ENCODE data around the gene CASP2. TPM values are rescaled to one million over a fixed set of nuclear protein-coding genes. Genes with fewer than 3 reads are reported as not detected.

Gene CASP2
- total RNA-seq, 1 experiment from 2014 or later: 65.3 TPM

- Histone ChIP-seq H3K4me2 (ENCODE audit: insufficient read depth, insufficient read length, low read length) (no peak overlapping the region), H2AK5ac (ENCODE audit: insufficient read length, low read length) (no peak overlapping the region), H3K23ac (ENCODE audit: insufficient read length, low read depth, low read length) (no peak overlapping the region), H3K18ac (ENCODE audit: insufficient read length, low read depth, low read length) (no peak overlapping the region), H3K9me3 (ENCODE audit: control insufficient read depth, low read depth, low read length) (no peaks in the 10 kb centered on the region), H2BK20ac (ENCODE audit: low read depth, low read length, poor library complexity, severe bottlenecking) (no peak overlapping the region), H3K4me1 (ENCODE audit: insufficient read depth, low read length) (peaks cover 9% of the 10 kb centered on the region; the same call in 1 of the 2 replicates), H4K20me1 (ENCODE audit: control insufficient read depth, insufficient read depth, insufficient read length) (no peaks in the 10 kb centered on the region), H4K91ac (ENCODE audit: insufficient read length, low read depth, low read length) (no peak overlapping the region), H2BK12ac (ENCODE audit: insufficient read length, low read depth, low read length) (no peak overlapping the region), H3K27me3 (ENCODE audit: insufficient read depth, low read length) (peaks cover 2% of the 10 kb centered on the region; the same call in 1 of the 2 replicates), H3K56ac (ENCODE audit: insufficient read length, low read depth, low read length) (no peak overlapping the region), H3K4ac (ENCODE audit: low read depth, low read length) (no peak overlapping the region), H3K23me2 (ENCODE audit: insufficient read length, low read depth, low read length, poor library complexity, severe bottlenecking) (peaks cover 5% of the 10 kb centered on the region), H2AFZ (ENCODE audit: low read length) (no peak overlapping the region), H3K9ac (ENCODE audit: extremely low read depth, insufficient read length, low read length) (no peak overlapping the region), H3K27ac (ENCODE audit: insufficient read length, low read depth, low read length) (no peak overlapping the region), H3K14ac (ENCODE audit: insufficient read depth, low read length) (no peak overlapping the region), H2BK5ac (ENCODE audit: insufficient read length, low read length) (no peak overlapping the region), H4K5ac (ENCODE audit: insufficient read length, low read depth, low read length) (no peak overlapping the region), H2BK15ac (ENCODE audit: low read depth, low read length) (no peak overlapping the region), H3K79me2 (ENCODE audit: insufficient read depth, low read length) (no peaks in the 10 kb centered on the region), H4K8ac (replicated peaks; ENCODE audit: insufficient read length, low read depth, low read length) (no peak overlapping the region), H3K79me1 (ENCODE audit: insufficient read depth, low read depth, low read length, poor library complexity, severe bottlenecking) (no peaks in the 10 kb centered on the region), H3T11ph (ENCODE audit: low read length) (no peak overlapping the region), H2BK120ac (ENCODE audit: low read depth, low read length, poor library complexity, severe bottlenecking) (no peak overlapping the region)
- H3K4me1 Mint-ChIP-seq: peaks cover 29 to 31% of the 10 kb centered on the region in 2 experiments
- H3K27ac Mint-ChIP-seq: no peak overlapping the region
- no CpG with 5 or more reads among the region's 2 CpGs for WGBS (ENCODE audit: extremely low coverage, insufficient read length, low lambda C conversion rate)
- H3K9me3 Mint-ChIP-seq: no peaks in the 10 kb centered on the region; a peak in 1 of 5 replicates
- H3K36me3 Mint-ChIP-seq (ENCODE audit: insufficient read depth in 1 of 3, low read depth in 3 of 3): peaks cover 0 to under 1% (median 0%) of the 10 kb centered on the region in 3 experiments; a peak in 2 of 7 replicates
- TF ChIP-seq, protein P1, sequence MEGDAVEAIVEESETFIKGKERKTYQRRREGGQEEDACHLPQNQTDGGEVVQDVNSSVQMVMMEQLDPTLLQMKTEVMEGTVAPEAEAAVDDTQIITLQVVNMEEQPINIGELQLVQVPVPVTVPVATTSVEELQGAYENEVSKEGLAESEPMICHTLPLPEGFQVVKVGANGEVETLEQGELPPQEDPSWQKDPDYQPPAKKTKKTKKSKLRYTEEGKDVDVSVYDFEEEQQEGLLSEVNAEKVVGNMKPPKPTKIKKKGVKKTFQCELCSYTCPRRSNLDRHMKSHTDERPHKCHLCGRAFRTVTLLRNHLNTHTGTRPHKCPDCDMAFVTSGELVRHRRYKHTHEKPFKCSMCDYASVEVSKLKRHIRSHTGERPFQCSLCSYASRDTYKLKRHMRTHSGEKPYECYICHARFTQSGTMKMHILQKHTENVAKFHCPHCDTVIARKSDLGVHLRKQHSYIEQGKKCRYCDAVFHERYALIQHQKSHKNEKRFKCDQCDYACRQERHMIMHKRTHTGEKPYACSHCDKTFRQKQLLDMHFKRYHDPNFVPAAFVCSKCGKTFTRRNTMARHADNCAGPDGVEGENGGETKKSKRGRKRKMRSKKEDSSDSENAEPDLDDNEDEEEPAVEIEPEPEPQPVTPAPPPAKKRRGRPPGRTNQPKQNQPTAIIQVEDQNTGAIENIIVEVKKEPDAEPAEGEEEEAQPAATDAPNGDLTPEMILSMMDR (conservative IDR thresholded peaks at IDR 0.05): no peak
- DNase-seq: no peak
- no peak overlapping the region for H3K4me3 Mint-ChIP-seq
- peaks cover 38% of the 10 kb centered on the region for H3K27me3 Mint-ChIP-seq (ENCODE audit: low read depth)
Observed at GRCh38 chr7:143281529-143281928, 6.6 kb upstream of the CASP2 start.
